Brain microvascular endothelial cell (primary cell): Measurements from ENCODE around the gene EFHC1.

Experiments used
- DNase-seq: peaks from one replicate; pipeline ENCODE4 v3.0.0-alpha.2; 2020
- H3K27ac ChIP-seq: fragments of 250-450 bp; sonication (Bioruptor Pico); 2 replicates; pipeline ENCODE4 v1.5.1; 2020; ENCODE audit warnings: mild to moderate bottlenecking, moderate library complexity
- H3K27me3 ChIP-seq: fragments of 250-450 bp; sonication (Bioruptor Pico); replicated peaks from 2 replicates; pipeline ENCODE4 v1.5.1; 2020; ENCODE audit warnings: mild to moderate bottlenecking
- H3K36me3 ChIP-seq: fragments of 250-450 bp; sonication (Bioruptor Pico); replicated peaks from 2 replicates; pipeline ENCODE4 v1.5.1; 2020; ENCODE audit warnings: mild to moderate bottlenecking
- H3K4me3 ChIP-seq: 2 replicates; pipeline ENCODE4 v1.5.1; 2011; ENCODE audit warnings: low read depth, mild to moderate bottlenecking, control low read depth, low read length, moderate library complexity
- CTCF ChIP-seq: IDR thresholded peaks from 2 replicates; pipeline ENCODE4 v1.5.1; 2011; ENCODE audit warnings: low read depth, mild to moderate bottlenecking, moderate library complexity, low read length, control low read depth, inconsistent platforms; ENCODE audit errors: missing control alignments
- in situ Hi-C: cut with HindIII; loops from 2 replicates; pipeline ENCODE4 v1.10.0; 2017; ENCODE audit warnings: low sequenced_read_pairs, low pct_ligation_motif_present

The EFHC1 gene

DNA sequence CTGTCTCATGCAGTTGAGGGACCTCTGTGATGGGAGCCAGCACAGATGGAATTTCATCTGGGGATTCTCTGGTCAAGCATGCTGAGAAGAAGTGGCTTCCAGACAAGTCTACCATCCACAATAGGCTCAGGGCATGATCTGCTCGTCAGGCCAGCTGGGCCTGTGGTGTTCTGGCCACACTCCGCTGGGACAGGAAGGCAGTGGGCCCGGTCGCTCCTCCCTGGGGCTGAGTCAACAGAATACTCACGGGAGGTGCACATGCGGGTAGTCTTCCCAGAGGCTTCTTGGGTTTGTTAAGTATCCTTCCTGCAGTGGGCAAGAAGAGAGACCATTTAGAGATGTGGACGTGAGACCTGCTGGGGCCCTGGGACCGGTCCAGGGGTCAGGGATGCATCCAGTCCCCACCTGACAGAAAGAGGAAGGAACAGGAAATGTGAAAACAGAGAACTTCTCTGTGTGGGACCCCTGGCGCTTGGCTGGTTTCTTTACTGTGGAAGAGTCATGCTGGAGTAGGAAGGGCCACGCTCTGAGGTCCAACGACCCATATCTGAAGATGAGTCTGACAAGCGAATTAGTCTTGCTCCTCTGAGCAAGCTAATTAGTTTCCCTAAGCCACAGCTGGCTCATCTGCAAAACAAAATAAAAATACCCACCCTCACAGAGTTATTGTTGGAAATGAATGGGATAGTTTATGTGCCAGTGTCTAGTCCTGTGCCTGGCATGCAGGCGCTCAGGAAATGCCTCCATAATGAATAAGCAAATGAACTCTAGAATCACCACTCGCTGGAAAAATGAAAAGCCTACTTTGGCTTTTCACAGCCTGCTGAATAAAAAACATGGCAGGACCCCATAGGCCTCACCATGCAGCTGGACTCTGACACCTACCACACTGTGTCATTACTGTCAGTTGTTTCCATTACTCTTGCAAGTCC is 89.4 kb downstream of the EFHC1 start:
- Histone ChIP-seq H3K27ac (peak overlapping the region; percentile 96), H3K36me3 (peaks cover 92% of the 10 kb centered on the region), H3K4me3 (no peak overlapping the region), H3K27me3 (no peaks in the 10 kb centered on the region)
- peak; percentile 68 for DNase-seq
- TF ChIP-seq CTCF = no peak
- in situ Hi-C loops = no loop called here

DNA sequence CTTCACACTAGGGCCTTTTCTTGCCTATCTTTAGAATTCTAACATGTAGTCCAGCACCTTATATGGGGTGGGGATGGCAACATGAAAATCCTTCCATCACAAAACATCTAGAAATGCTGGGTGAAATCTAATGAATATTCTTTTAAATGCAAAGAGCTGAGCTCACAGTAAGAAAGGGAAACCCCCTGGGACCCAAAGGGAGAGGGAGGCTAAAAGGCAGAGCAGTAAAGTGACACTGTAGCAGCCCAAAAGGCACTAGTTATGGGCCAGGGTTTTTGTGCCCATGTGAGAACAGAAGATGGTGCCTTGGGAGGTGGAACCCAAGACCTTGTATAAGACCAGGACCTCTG is 90.0 kb downstream of the EFHC1 start:
- no peak for TF ChIP-seq CTCF
- H3K27ac ChIP-seq = peak overlapping the region; percentile 96
- no peaks in the 10 kb centered on the region for H3K27me3 ChIP-seq
- peaks cover 92% of the 10 kb centered on the region for H3K36me3 ChIP-seq
- DNase-seq = no peak
- in situ Hi-C loops = no loop called here
- no peak overlapping the region for H3K4me3 ChIP-seq

DNA sequence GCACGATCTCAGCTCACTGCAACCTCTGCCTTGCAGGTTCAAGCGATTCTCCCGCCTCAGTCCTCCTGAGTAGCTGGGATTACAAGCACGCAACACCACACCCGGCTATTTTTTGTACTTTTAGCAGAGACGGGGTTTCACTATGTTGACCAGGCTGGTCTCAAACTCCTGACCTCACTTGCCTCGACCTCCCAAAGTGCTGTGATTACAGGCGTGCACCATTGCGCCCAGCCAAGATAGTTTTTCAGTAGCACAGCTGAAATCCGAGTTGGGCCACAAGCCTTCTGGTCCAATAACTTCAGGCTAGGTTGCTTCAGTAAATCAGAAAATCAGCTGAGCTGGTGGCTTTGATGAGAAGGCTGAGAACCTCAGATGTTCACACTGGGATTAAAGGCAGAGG is 91.0 kb downstream of the EFHC1 start:
- no peak for TF ChIP-seq CTCF
- H3K27ac ChIP-seq = peak overlapping the region; percentile 96
- no peaks in the 10 kb centered on the region for H3K27me3 ChIP-seq
- peaks cover 92% of the 10 kb centered on the region for H3K36me3 ChIP-seq
- no peak overlapping the region for H3K4me3 ChIP-seq
- in situ Hi-C loops = no loop called here
- DNase-seq = no peak

DNA sequence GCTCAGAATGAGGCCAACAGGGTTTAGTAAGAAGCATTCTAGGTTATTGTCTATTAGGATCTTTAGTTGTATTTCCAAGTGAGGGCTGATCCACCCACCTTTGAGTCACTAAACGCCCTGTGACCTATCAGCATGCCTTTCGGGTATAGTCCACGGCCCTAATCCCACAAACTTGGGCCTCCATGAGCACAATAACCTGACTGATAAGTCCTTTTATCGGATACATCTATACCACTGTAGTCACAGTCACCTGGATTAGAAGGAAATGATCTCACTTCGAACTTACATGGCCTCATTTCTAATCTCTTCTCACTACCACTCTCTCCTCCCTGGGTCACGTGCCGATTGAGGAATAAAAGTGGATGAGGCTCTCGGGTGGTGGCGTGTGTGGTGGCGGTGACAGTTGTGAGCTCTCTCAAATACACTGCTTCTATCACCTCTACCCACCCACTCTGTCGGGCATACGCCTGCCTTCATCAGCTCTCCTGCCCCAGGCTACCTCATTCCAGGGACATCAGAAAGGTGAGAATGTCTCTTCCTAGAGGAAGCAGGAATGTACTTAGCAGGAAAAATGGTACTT is 91.5 kb downstream of the EFHC1 start:
- TF ChIP-seq CTCF = no peak
- peaks cover 92% of the 10 kb centered on the region for H3K36me3 ChIP-seq
- peak; percentile 53 for DNase-seq
- H3K27ac ChIP-seq = peak overlapping the region; percentile 96
- no peak overlapping the region for H3K4me3 ChIP-seq
- in situ Hi-C loops = no loop called here
- H3K27me3 ChIP-seq = no peaks in the 10 kb centered on the region

- DNase-seq = peak; percentile 86
- in situ Hi-C loops = no loop called here
- Histone ChIP-seq H3K36me3 (peaks cover 91% of the 10 kb centered on the region), H3K4me3 (no peak overlapping the region), H3K27ac (peak overlapping the region; percentile 96), H3K27me3 (no peaks in the 10 kb centered on the region)
- no peak for TF ChIP-seq CTCF
These were observed 92.1 kb downstream of the EFHC1 start for GRCh38 chr6:52512199-52512598.
